MG63 (cell line): Measurements from ENCODE around the gene SCMH1. TPM values are rescaled to one million over a fixed set of nuclear protein-coding genes. Genes with fewer than 3 reads are reported as not detected.

Source experiments
- total RNA-seq: library from RNA; depleted of rRNA; stranded (reverse); fragments of >200 nt; shearing (Covaris generic); gene quantifications from 2 replicates; pipeline ENCODE4 v1.2.3, GENCODE V29; 2014; ENCODE audit warnings: low replicate concordance; rRNA removed

Gene SCMH1
- total RNA-seq, 1 experiment from 2014 or later, result 11.5 TPM

Other genes starting within 250 kb of the SCMH1 start
- not detected in 2 replicates for gene SLFNL1, start 220.6 kb downstream of the SCMH1 start, total RNA-seq
- not detected in 2 replicates for gene FOXO6, start 119.1 kb upstream of the SCMH1 start, total RNA-seq
- 3.0 and 4.7 TPM in 2 replicates for gene EDN2, start 242.4 kb upstream of the SCMH1 start, total RNA-seq